ENCODE results near the gene PROK1.

PROK1 gene

DNA sequence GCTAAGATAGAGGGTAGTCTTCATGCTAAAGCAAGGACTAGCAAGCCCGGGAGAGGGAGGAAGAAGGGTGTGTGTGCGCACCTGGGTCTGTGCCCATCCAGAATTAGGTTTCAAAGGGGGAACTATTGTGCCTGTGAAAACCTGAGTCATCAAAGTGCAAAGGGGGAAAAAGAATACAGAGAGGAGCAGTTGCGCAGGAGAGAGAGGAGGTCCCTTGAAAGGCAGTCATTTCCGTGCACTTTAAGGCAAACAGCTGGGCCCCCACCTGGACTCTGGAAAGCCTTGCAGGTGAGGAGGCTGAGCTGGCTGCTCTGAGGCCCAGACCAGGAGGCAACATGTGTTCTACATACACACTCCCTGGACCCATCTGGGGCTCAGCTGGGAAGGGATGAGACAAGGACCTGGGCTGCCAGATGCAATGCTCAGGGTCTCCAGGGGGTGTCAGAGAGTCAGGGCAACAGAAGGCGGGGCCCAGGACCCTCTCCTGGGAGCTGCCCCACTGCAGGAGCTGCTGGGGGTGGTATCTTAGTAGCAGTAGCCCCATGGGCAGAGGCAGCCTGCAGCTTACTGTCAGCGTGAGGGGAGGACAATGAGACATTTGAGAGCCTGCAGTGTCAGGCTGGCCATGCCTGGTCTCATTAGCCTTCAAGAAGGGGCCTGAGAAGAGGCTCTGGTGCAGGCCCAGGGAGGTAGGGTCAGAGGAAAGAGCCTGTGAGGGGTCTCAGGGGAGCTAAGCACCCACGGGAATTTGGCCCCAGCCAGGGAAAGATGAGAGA is 14.3 kb downstream of the PROK1 start:
- no peak for DNase-seq (ENCODE audit: low read depth, low spot score)

DNA sequence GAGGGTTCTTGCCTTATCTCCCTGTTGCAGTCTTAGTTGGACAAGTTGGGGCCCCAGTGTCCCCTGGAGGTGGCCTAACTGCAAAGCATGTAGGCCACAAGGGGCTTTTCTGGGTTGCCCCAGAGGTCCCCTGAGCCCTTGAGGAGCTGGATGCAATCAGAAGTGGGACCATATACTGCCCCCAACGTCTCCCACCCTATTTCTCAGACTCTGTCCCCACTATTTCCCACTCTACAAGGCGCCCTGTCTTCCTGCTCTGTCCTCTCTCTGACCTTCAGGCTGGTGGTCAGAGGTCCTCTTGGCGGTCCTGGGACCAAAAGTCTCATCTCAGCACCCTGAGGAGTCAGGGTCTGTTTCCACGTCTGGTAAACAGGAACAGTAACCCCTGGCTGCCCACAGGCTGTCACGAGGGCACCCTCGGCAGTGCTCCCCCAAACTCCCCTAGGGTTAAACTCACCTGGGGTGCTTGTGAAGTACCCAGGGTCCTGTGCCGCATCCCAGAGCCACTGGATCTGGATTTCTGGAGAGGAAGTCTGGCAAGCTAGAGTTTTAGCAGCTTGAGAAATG is 14.9 kb downstream of the PROK1 start:
- DNase-seq (ENCODE audit: low read depth, low spot score): no peak

- DNase-seq (ENCODE audit: low read depth, low spot score): no peak
Observed at GRCh38 chr1:110466646-110467280, 15.8 kb downstream of the PROK1 start.

DNA sequence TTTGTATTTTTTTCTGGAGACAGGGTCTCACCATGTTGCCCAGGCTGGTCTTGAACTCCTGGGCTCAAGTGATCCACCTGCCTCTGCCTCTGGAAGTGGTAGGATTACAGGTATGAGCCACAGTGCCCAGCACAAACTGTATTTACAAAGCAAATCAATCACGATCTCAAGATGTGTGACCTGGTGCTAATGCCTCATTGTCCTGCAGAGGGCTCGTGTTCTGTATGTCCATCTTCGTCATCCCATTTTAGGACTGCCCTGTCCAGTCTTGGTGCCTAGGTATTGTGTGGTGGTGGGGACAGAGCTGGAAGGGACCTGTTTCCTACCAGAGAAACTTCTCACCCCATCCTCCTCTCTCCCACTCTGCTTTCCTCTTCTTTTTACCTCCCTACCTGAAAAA is 20.2 kb downstream of the PROK1 start:
- no peak for DNase-seq (ENCODE audit: low read depth, low spot score)

DNA sequence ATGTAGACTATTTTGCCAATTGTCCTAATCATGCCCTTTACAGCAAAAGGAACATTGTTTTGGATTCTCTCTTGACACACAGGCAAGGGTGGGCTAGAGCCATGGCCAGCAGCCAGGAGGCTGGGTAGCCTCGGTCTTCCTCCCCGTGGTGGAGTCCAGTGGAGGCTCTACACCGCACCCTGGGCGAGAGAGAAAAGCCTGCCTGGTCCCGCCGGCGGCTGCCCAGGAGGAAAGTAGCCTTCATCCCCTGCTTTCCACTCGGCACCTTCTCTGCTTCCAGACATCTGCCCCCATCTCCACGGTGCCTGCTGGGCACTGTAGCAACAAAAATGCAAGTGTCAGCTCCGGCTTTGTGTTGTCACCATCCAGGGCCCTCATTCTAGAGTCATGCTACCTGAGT is 21.6 kb downstream of the PROK1 start:
- no peak for DNase-seq (ENCODE audit: low read depth, low spot score)

DNA sequence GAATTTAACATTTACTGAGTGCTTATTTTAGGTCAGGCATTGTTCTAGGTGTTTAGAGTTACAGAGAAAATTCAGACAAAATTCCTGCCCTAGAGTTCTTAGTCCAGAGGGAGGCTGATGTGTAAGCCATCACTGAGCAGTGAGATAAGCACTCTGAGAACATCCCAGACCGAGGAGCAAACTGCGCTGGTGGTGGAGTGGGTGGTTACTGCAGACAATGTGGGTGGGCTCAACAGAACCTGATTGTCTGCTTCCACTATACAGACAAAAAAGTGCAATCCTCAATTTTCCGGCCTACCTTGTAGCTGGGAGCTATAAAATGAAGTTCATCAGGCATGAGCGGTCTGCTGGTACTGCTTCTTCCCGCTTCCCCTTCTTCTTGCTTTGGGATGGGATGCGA is 23.5 kb downstream of the PROK1 start:
- no peak for DNase-seq (ENCODE audit: low read depth, low spot score)

- peak; percentile 79 for DNase-seq (ENCODE audit: low read depth, low spot score)
Observed at GRCh38 chr1:110475362-110476027, 24.5 kb downstream of the PROK1 start.

GRCh38 chr1:110476028-110476765 is 25.2 kb downstream of the PROK1 start:
- no peak for DNase-seq (ENCODE audit: low read depth, low spot score)

DNA sequence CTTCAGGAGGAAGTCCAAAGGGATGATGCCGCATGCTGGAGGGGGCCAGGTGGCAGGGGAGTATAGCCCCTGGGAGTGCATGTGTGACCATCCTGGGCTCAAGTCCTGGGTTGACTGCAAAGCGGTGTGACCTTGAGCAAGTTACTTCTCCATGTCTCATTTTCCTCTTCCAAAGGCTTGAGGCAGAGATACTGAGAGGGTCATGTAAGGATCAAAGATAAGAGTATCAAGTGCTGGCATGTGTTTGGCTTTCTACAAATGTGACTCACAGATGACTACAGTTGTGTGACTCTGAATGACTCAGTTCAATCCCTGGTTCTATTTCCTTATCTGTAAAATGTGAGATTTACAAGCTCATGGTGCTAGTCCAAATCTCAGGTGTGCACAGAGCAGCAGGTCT is 26.1 kb downstream of the PROK1 start:
- no peak for DNase-seq (ENCODE audit: low read depth, low spot score)

- peak; percentile 61 for DNase-seq (ENCODE audit: low read depth, low spot score)
Observed at GRCh38 chr1:110477445-110477957, 26.6 kb downstream of the PROK1 start.

DNA sequence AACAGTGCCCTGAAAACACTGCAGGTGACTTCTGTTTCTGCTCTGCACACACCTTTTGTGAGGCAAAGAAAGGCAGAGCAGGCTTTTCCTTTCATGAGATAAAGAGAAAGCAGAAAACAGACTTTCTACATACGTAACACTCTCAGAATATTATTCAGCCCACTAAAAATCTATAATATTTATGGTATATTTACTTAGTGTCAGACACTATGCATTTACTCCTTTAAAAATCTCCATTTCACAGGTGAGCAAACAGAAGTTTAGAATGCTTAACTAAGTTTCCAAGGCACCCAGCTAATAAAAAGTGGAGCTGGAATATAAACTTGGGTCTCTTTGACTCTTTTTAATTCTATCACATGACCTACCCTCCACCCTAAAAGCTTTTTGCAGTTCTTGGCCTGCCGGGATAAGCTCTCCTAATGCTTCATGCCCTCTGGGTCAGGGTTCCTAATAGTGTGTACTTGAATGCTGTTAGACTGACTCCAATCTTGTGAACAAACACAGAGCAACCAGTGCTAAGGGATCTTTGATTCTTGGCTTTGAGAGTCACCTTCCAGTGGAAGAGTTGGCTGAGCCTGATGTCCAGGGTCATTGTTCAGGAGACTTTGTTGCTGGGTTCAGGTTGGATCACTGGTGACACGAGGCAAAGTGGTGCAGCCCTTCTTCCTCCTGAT is 27.2 kb downstream of the PROK1 start:
- no peak for DNase-seq (ENCODE audit: low read depth, low spot score)

DNA sequence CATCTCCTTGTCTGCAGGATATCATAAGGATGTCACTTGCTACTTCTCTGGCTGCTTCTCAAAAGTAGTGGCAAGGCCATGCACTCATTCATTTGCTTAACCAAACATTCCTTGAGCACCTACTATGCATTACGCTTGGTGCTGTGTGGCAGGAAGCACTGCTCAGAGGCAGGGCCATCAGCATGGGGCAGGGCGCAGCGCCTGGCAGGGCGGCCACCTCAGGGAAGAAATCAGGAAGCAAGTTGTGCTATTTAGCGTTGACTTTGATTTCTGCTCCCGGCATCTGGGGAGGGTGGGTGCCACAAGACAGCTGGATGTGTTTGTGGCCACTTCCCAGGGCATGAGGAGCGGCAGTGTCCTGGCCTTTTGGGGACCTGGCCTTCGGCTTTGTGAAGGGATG is 27.9 kb downstream of the PROK1 start:
- no peak for DNase-seq (ENCODE audit: low read depth, low spot score)

- no peak for DNase-seq (ENCODE audit: low read depth, low spot score)
Observed at GRCh38 chr1:110480356-110481096, 29.6 kb downstream of the PROK1 start.

DNA sequence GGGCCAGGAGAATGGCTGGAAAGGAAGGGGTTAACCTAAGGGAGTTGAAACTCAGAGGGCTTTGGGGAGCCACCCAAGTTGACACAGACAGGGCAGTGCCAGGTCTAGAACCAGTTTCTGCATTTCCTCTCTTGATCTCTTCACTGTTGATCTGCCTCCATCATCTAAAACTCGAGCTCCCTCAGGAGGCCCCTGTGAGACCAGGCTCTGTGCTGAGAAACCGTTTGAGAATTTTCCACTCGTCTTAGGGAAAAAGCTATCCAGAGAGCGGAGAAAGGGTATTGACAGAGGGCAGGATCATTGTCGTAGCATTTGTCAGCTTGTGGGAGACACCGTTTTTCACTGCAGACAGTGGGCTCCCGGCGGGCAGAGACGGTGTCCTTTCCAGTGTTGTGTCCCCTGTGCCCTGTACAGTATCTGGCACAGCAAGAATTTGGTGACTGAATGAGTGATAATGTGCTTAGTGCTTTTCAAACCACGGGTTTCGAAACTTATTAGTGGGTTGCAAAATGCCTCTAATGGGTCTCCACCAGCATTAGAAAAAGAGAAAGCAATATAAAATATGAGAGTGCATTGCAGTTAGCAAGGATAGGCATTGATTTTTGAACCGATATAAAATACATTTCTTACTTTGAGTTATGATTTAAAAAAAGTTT is 31.1 kb downstream of the PROK1 start:
- DNase-seq (ENCODE audit: low read depth, low spot score): no peak

- peak; percentile 32 for DNase-seq (ENCODE audit: low read depth, low spot score)
Observed at GRCh38 chr1:110482662-110483307, 31.8 kb downstream of the PROK1 start.

- no peak for DNase-seq (ENCODE audit: low read depth, low spot score)
Observed at GRCh38 chr1:110483308-110483685, 32.3 kb downstream of the PROK1 start.

GRCh38 chr1:110484801-110485200 is 33.9 kb downstream of the PROK1 start:
- DNase-seq (ENCODE audit: low read depth, low spot score): no peak

DNA sequence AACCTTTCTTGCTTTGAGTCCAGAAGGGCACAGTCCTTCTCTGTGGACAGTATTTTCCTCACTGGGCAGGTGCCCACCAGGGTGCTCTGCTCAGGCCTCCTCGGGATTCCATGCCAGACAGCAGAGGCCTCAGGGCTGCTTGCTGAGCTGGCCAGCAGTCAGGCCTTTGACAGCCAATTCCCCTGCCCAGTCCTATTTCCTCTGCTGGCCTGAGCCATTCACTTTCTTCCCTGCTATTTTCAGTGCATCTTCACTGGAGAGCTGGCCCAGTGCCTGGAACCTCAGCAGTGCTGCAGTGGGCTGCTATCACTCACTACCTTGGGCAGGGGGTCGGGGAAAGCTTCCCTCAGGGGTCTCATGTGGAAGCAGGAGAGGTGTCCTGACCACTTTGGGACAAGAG is 34.8 kb downstream of the PROK1 start:
- DNase-seq (ENCODE audit: low read depth, low spot score): no peak

DNA sequence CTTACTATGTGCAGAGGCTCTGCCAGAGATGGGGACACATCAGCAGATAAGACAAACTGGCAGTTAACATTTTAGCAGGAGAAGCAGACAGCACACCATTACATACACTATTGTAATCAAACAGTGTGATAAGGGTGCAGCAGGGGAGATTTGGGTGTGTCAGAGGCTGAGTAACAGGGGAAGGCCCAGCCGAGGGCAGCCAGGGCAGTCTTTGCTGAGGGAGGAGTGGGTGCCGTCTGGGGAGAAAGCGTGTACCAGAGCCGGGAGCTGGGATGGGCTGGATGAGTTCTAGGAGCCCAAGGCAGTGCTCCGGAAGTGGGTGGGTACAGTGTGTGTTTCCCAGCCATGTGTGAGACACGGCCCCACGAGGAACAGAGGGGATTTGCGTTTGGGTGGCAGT is 36.8 kb downstream of the PROK1 start:
- no peak for DNase-seq (ENCODE audit: low read depth, low spot score)
